HG03108 (cell line): Measurements from ENCODE around the gene CYTIP.

ENCODE experiments used
- ATAC-seq: cut with Tn5 transposase; IDR thresholded peaks from one replicate; pipeline ENCODE4 v1.9.1; 2021; ENCODE audit warnings: moderate library complexity; ENCODE audit not compliant: unreplicated experiment

Gene CYTIP

GRCh38 chr2:157443795-157444640 lies at the start of gene CYTIP:
Gene CYTIP (minus strand): TSS chr2:157444089. CDS start chr2:157444020, 69 bp downstream.
- ATAC-seq = peak; percentile 52

- ATAC-seq = peak; percentile 92
These were observed 48.4 kb upstream of the CYTIP start for GRCh38 chr2:157492189-157492773.

GRCh38 chr2:157489983-157490382 lies 46.1 kb upstream of the CYTIP start:
- ATAC-seq = no peak

- no peak for ATAC-seq
These were observed 45.0 kb upstream of the CYTIP start for GRCh38 chr2:157488877-157489276.

GRCh38 chr2:157487747-157488146 lies 43.9 kb upstream of the CYTIP start:
- no peak for ATAC-seq

GRCh38 chr2:157487271-157487610 lies 43.4 kb upstream of the CYTIP start:
- ATAC-seq = no peak

GRCh38 chr2:157486596-157487270 lies 42.8 kb upstream of the CYTIP start:
- no peak for ATAC-seq

GRCh38 chr2:157480182-157480961 lies 36.5 kb upstream of the CYTIP start:
- ATAC-seq = peak; percentile 65

GRCh38 chr2:157479081-157480027 lies 35.5 kb upstream of the CYTIP start:
- peak; percentile 34 for ATAC-seq

- ATAC-seq = no peak
These were observed 34.0 kb upstream of the CYTIP start for GRCh38 chr2:157477919-157478318.

GRCh38 chr2:157476953-157477709 lies 33.2 kb upstream of the CYTIP start:
- ATAC-seq = no peak

- no peak for ATAC-seq
These were observed 32.0 kb upstream of the CYTIP start for GRCh38 chr2:157475722-157476390.

- ATAC-seq = no peak
These were observed 29.7 kb upstream of the CYTIP start for GRCh38 chr2:157473581-157473980.

GRCh38 chr2:157471078-157471477 lies 27.2 kb upstream of the CYTIP start:
- no peak for ATAC-seq

- ATAC-seq = peak; percentile 47
These were observed 26.4 kb upstream of the CYTIP start for GRCh38 chr2:157470321-157470720.

GRCh38 chr2:157469726-157470125 lies 25.8 kb upstream of the CYTIP start:
- ATAC-seq = no peak

GRCh38 chr2:157468931-157469708 lies 25.2 kb upstream of the CYTIP start:
- ATAC-seq = peak; percentile 75

- no peak for ATAC-seq
These were observed 22.9 kb upstream of the CYTIP start for GRCh38 chr2:157466764-157467163.
